Hepatocyte (in vitro differentiated cells): ENCODE data around the gene KRT36. TPM values are rescaled to one million over a fixed set of nuclear protein-coding genes. Genes with fewer than 3 reads are reported as not detected.

ENCODE experiments used
- DNase-seq: peaks from one replicate; pipeline ENCODE4 v3.0.0-alpha.2; 2016; ENCODE audit warnings: low spot score
- H2AFZ ChIP-seq: fragments of 200-600 bp; sonication (generic); 2 replicates; pipeline ENCODE4 v1.6.0; 2016; ENCODE audit warnings: antibody characterized with exemption, mild to moderate bottlenecking
- H3K27ac ChIP-seq: fragments of 200-600 bp; sonication (generic); 2 replicates; pipeline ENCODE4 v1.5.1; 2016; ENCODE audit warnings: mild to moderate bottlenecking
- H3K27me3 ChIP-seq: fragments of 200-600 bp; sonication (generic); 2 replicates; pipeline ENCODE4 v1.6.1; 2016
- H3K36me3 ChIP-seq: fragments of 200-600 bp; sonication (generic); replicated peaks from 2 replicates; pipeline ENCODE4 v1.5.1; 2016; ENCODE audit warnings: low read depth; ENCODE audit not compliant: insufficient read depth
- H3K4me1 ChIP-seq: fragments of 200-600 bp; sonication (generic); 2 replicates; pipeline ENCODE4 v1.5.1; 2016; ENCODE audit warnings: mild to moderate bottlenecking, moderate library complexity; ENCODE audit not compliant: insufficient read depth
- H3K4me2 ChIP-seq: fragments of 200-600 bp; sonication (generic); 2 replicates; pipeline ENCODE4 v1.6.0; 2016
- H3K4me3 ChIP-seq: fragments of 200-600 bp; sonication (generic); 2 replicates; pipeline ENCODE4 v1.5.1; 2016; ENCODE audit warnings: mild to moderate bottlenecking
- H3K79me2 ChIP-seq: fragments of 200-600 bp; sonication (generic); 2 replicates; pipeline ENCODE4 v1.6.0; 2017; ENCODE audit warnings: mild to moderate bottlenecking
- H3K9me2 ChIP-seq: fragments of 200-600 bp; sonication (generic); replicated peaks from 2 replicates; pipeline ENCODE4 v1.6.0; 2017; ENCODE audit warnings: mild to moderate bottlenecking; ENCODE audit not compliant: insufficient read depth
- H3K9me3 ChIP-seq: fragments of 200-600 bp; sonication (generic); 2 replicates; pipeline ENCODE4 v1.5.1; 2016; ENCODE audit warnings: low read depth, mild to moderate bottlenecking
- H4K20me1 ChIP-seq: fragments of 200-600 bp; sonication (generic); 2 replicates; pipeline ENCODE4 v1.6.0; 2016; ENCODE audit warnings: mild to moderate bottlenecking; ENCODE audit not compliant: insufficient read depth, poor library complexity, severe bottlenecking
- EZH2 ChIP-seq: fragments of 200-600 bp; sonication (generic); IDR thresholded peaks from 2 replicates; pipeline ENCODE4 v1.6.1; 2016; ENCODE audit warnings: antibody characterized with exemption, mild to moderate bottlenecking, borderline replicate concordance
- EZH2phosphoT487 ChIP-seq: fragments of 200-600 bp; sonication (generic); IDR thresholded peaks from one replicate; pipeline ENCODE4 v1.6.1; 2018; ENCODE audit warnings: antibody characterized with exemption, mild to moderate bottlenecking, low read depth, moderate library complexity; ENCODE audit not compliant: unreplicated experiment, severe bottlenecking
- WGBS: methylation state at CpG from one replicate; pipeline ENCODE4 v1.1.6; 2016; ENCODE audit warnings: low lambda C conversion rate; ENCODE audit errors: missing lambda C conversion rate; 5-methylcytosine and 5-hydroxymethylcytosine counted together
- polyA plus RNA-seq: library from polyadenylated mRNA; unstranded; fragments of >200 nt; fragmentation: Nextera tagmentation; extraction: Ambion mirVana; gene quantifications from 2 replicates; pipeline ENCODE4 v1.2.1, GENCODE V29; 2016
- total RNA-seq: library from RNA; depleted of rRNA; stranded (reverse); fragments of >200 nt; gene quantifications from 2 replicates; pipeline ENCODE4 v1.2.3, GENCODE V29; 2014
- TF ChIP-seq, protein P1 (sequence below): fragments of 200-600 bp; sonication (generic); IDR thresholded peaks from 2 replicates; pipeline ENCODE4 v1.5.1; 2016; ENCODE audit warnings: antibody characterized with exemption, mild to moderate bottlenecking; ENCODE audit not compliant: poor library complexity

KRT36 gene
- total and polyA plus RNA-seq, 2 experiments from 2014 or later: not detected

DNA sequence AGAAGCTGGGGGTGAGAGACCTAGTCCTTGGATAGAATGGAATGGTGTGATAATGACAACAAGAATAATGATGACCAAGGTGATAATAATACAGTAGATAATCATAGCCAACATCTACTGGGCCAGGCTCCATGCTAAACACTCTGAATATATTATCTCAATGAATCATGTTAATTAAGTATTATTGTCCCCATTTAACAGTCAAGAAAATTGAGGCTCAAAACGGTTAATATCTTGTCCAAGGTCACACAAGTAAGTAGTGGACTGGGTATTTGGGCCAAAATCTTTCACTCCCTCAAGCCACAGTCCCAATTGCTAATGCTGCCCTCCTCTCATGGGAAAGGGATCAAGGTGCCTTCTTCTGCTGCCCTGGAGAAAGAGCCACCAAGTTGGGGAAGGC, 42.3 kb upstream of the KRT36 start:
- H3K4me3 ChIP-seq: no peak overlapping the region
- H3K79me2 ChIP-seq: peaks cover 10% of the 10 kb centered on the region
- no peak overlapping the region for H3K27ac ChIP-seq
- H4K20me1 ChIP-seq: peaks cover 9% of the 10 kb centered on the region
- H3K36me3 ChIP-seq: no peaks in the 10 kb centered on the region
- no peaks in the 10 kb centered on the region for H3K9me2 ChIP-seq
- H2AFZ ChIP-seq: no peak overlapping the region
- H3K9me3 ChIP-seq: no peaks in the 10 kb centered on the region
- no peak for DNase-seq
- H3K4me1 ChIP-seq: peaks cover 37% of the 10 kb centered on the region
- WGBS: 86% methylated on average over 1 of the region's 1 CpG
- TF ChIP-seq EZH2 (no peak), EZH2phosphoT487 (no peak)
- TF ChIP-seq, protein P1, sequence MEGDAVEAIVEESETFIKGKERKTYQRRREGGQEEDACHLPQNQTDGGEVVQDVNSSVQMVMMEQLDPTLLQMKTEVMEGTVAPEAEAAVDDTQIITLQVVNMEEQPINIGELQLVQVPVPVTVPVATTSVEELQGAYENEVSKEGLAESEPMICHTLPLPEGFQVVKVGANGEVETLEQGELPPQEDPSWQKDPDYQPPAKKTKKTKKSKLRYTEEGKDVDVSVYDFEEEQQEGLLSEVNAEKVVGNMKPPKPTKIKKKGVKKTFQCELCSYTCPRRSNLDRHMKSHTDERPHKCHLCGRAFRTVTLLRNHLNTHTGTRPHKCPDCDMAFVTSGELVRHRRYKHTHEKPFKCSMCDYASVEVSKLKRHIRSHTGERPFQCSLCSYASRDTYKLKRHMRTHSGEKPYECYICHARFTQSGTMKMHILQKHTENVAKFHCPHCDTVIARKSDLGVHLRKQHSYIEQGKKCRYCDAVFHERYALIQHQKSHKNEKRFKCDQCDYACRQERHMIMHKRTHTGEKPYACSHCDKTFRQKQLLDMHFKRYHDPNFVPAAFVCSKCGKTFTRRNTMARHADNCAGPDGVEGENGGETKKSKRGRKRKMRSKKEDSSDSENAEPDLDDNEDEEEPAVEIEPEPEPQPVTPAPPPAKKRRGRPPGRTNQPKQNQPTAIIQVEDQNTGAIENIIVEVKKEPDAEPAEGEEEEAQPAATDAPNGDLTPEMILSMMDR: no peak
- no peaks in the 10 kb centered on the region for H3K27me3 ChIP-seq
- no peak overlapping the region for H3K4me2 ChIP-seq

DNA sequence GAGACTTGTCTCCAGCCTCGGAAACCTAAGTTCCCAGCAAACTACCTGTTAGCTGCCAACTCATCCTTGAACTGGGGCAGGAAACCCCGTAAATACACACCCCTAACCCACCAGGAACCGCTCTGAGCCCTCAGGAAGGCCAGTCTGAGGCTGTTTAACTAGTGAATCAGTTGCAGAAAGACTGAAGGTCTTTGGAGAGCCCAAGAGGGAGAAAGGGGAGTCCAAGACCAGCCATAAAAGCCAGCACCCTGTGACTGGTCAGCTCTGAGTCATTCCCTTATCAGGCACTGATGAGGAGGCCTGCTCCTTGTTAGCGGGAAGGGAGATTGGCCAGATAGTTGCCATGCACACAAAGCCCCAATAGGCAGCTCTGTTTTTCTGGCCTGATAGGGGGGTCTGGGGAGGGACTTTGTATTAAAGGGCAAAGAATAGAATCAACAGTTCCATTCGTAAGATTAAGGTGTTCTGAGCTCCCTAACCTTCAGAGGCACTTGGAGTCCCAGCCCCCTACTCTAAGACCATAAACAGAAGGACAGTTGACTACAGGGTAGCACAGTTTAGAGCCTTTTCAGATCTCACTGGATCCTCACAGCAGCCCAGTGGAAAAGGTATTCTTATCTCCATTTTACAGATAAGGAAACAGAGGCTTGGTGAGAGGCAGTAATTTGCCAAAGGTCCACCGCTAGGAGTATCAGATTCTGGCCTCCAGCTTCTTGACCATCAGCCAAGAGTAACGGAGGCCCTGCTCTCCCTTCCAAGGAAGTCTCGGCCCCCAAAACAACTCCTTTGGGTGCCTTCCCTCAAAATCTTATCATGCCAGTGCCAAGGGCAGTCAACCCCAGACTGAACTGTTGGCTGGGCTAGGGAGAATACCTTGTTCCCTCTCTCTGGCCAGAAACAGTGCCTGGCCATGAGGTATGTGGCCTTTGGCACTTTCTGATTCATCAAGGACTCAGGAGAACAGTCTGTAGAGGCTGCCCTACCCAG, 40.6 kb upstream of the KRT36 start:
- Histone ChIP-seq H3K4me1 (peaks cover 27% of the 10 kb centered on the region), H3K27me3 (no peaks in the 10 kb centered on the region), H3K9me2 (no peaks in the 10 kb centered on the region), H3K27ac (peak overlapping the region; percentile 92), H3K4me2 (peak overlapping the region; percentile 78), H3K9me3 (no peaks in the 10 kb centered on the region), H2AFZ (no peak overlapping the region), H4K20me1 (peaks cover 19% of the 10 kb centered on the region), H3K36me3 (no peaks in the 10 kb centered on the region), H3K4me3 (no peak overlapping the region), H3K79me2 (peaks cover 21% of the 10 kb centered on the region)
- TF ChIP-seq EZH2phosphoT487 (no peak), EZH2 (no peak)
- TF ChIP-seq, protein P1: no peak
- 43% methylated on average over 8 of the region's 8 CpGs for WGBS
- DNase-seq: peak; percentile 91

DNA sequence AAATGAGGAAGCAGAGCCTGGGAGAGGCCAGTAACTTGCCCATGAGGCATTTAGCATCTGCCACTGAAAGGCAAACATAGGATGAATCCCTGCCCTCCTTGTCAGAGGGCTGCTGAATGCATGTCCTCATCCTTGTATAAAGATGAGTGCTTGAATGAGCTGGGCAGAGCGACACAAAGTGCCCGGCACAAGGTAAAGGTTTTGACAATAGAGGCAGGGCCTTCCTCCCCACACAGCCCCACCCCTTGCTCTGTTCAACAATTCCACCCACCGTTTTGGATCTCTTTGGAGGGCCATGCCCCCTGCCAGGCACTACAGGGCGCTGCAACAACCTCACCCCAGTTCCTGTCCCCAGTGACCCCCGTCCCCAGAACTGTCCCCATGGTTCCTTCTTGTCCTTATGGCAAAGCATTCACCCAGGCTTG, 39.8 kb upstream of the KRT36 start:
- no peaks in the 10 kb centered on the region for H3K9me3 ChIP-seq
- WGBS: 65% methylated on average over 5 of the region's 5 CpGs
- no peaks in the 10 kb centered on the region for H3K36me3 ChIP-seq
- no peak overlapping the region for H2AFZ ChIP-seq
- DNase-seq: no peak
- H3K4me2 ChIP-seq: peak overlapping the region; percentile 78
- H4K20me1 ChIP-seq: peaks cover 24% of the 10 kb centered on the region
- peaks cover 21% of the 10 kb centered on the region for H3K4me1 ChIP-seq
- H3K27me3 ChIP-seq: no peaks in the 10 kb centered on the region
- peaks cover 21% of the 10 kb centered on the region for H3K79me2 ChIP-seq
- no peak for TF ChIP-seq EZH2
- TF ChIP-seq, protein P1: no peak
- no peak for TF ChIP-seq EZH2phosphoT487
- no peak overlapping the region for H3K4me3 ChIP-seq
- peak overlapping the region; percentile 92 for H3K27ac ChIP-seq
- no peaks in the 10 kb centered on the region for H3K9me2 ChIP-seq
